HG03135 (cell line): ENCODE data around the gene CASZ1.

Source experiments
- ATAC-seq: cut with Tn5 transposase; IDR thresholded peaks from one replicate; pipeline ENCODE4 v1.9.1; 2021; ENCODE audit warnings: mild to moderate bottlenecking, moderate library complexity; ENCODE audit not compliant: unreplicated experiment

Gene CASZ1

GRCh38 chr1:10677491-10678391 is 118.7 kb downstream of the CASZ1 start:
- no peak for ATAC-seq

DNA sequence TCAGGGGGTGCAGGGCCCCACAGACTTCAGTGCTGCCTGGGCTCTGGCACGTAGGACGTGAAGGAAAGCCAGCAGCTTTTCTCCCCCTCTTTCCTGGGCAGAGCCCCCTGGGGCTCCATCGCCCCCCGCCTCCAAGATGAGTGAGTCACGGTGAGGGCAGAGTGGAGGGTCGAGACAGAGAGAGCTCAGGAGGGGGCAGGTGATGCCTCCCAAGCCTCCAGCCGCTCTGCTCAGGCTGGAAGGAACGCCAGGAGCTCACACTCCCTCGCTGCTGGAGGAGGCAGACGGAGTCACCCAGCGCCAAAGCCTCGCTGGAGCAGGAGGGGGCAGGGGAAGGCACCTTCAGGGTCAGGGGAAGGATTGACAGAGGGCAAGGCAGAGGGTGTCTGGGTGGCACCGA is 119.5 kb downstream of the CASZ1 start:
- ATAC-seq, result no peak

- ATAC-seq, result no peak
These were observed 120.6 kb downstream of the CASZ1 start for GRCh38 chr1:10675813-10676212.

GRCh38 chr1:10674700-10675609 is 121.5 kb downstream of the CASZ1 start:
- ATAC-seq, result no peak

GRCh38 chr1:10674222-10674621 is 122.2 kb downstream of the CASZ1 start:
- ATAC-seq, result no peak

- ATAC-seq, result no peak
These were observed 123.2 kb downstream of the CASZ1 start for GRCh38 chr1:10673109-10673711.

DNA sequence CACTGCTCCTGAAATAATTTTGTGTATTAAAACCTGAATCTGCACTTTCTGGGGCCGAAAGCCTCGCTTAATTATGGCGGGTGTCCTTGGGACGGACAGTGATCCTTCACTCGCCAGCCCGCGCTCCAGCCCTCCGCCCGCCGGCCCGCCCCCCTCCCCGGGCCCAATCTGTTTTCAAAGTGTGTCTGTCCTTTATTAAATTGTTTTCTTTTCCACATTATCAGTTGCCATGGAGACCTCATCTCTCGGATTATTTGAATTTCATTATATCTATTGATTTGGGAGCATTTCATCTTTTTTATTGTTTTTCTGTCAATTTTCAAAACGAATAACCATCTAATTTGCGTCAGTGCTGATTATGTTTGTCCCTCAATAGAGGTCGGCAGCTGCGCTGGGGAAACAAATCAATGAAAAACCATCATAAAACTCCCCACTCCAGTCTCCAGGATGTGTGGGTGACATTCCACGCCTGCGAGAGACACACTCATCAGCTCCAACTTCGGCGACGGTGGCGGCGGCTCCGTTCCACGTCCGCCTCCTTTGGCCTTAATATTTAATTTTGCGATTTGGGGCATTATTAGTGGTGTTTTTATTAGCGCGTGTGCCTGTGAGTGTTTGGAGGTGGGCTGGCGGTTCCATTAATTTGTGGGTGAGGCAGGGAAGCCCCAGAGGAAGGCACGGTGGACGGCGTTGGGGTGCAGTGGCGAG is 123.9 kb downstream of the CASZ1 start:
- ATAC-seq, result no peak

DNA sequence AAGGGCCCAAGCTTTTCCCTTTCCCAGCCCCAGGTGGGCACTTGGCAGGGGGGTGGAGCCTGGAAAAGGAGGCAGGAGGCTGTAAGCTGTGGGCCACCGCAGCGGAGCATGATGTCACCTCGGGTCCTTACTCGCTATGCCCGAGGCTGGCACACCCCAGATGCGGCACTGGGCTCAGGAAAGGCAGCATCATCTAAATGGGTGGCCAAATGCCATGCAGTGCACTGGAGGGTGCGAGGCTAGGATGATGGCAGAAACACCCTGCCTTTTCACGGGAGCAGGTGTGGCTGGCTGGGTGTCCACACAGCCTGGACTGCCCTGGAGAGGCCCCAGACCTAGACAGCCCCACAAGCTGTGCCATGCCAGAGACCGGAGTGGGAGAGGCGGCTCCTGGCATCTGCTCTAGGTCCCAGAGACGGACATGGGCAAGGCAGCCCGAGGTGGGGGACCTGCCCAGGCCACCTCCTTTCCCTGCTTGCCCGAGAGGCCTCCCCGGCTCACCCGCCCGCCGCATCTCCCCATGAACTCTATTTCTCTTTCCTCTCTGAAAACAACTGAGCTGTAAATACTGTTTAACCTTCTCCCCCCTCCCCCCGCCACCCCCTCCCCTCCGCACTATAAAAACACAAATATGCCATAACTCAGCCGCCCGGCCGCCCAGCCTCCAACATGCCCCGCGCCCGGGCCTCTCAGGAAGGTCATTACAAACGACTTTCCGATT is 124.7 kb downstream of the CASZ1 start:
- no peak for ATAC-seq

- ATAC-seq, result no peak
These were observed 125.4 kb downstream of the CASZ1 start for GRCh38 chr1:10671090-10671489.

- ATAC-seq, result no peak
These were observed 126.3 kb downstream of the CASZ1 start for GRCh38 chr1:10670190-10670589.

DNA sequence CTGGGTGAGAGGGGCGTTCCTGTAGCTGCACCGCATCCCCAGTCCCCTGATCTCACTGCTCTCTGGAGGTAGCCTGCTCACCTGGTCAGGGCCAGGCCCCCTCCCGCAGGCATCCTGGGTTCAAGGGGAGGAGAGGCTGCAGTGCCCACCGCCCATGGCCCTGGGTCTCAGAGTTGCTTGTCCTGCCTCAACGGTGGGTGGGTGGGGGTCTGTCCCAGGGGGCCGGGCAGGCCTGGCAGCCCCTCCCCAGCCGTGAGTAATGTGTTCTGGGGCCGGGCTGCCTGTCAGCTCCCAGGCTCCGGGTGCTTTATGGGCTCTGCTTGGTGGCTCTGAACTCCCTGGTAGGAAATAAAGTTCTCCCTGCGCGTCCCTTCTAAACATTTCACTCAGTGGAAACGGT is 126.9 kb downstream of the CASZ1 start:
- ATAC-seq, result no peak

GRCh38 chr1:10667861-10668761 is 128.3 kb downstream of the CASZ1 start:
- no peak for ATAC-seq

DNA sequence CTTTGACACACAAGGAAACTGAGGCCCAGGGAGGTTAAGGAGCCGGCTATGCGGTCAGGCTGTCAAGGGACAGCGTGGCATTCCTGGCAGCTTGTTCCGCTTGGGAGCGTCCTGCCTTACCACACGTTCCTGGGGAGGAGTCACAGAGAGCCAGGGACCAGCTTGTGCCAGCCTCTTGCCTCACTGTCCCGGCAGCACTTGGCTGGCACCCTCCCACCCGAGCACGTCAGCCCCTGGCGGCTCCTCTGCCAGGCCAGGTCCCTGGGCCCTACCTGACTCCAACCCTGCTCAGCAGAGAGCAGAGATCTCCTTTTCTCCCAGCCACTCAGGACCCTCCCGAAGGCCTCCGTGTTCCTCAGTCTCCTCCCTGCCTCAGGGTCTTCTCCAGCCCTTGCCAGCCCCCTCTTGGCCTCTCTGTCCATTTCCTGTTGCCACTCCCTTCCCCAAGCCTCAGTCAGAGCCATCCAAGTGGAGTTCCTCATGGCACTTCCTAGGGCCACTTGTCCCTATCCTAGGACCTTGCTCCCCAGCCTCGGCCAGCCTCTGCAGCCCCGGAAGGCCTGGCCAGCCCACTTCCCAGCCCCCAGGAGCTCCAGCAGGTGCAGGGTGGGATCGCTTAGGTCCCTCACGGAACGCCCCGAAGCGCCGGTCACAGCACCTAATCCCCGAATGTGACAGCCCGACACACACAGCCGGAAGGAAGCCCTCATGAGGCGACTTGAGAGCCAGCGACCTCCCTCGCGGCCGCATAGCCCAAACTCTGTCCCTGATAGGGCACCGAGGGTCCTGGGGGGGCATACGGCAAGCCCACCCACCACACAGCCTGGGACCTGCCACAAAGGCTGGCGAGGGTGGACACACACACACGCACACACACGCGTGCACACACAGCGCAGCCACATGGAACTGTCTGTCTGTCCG is 130.3 kb downstream of the CASZ1 start:
- no peak for ATAC-seq

- no peak for ATAC-seq
These were observed 131.2 kb downstream of the CASZ1 start for GRCh38 chr1:10665226-10665625.

DNA sequence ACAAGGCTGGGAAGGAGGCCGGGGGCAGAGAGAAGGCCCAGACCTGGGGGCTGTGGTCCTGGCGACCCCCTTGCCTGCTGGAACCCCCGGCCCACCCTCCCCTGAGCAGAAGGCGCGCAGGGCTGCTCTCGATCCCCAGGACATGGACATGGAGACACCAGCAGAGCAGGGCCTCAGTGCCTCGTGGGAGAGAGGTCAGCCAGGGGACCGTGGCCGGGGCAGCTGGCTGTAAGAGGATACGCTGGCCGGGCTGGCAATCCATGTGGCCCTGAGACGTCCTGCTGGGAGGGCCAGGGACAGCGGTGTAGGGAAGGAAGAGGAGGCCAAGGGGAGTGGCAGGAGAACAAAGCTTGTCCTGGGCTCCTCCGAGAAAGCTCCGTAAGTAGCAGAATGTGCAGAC is 132.2 kb downstream of the CASZ1 start:
- no peak for ATAC-seq

DNA sequence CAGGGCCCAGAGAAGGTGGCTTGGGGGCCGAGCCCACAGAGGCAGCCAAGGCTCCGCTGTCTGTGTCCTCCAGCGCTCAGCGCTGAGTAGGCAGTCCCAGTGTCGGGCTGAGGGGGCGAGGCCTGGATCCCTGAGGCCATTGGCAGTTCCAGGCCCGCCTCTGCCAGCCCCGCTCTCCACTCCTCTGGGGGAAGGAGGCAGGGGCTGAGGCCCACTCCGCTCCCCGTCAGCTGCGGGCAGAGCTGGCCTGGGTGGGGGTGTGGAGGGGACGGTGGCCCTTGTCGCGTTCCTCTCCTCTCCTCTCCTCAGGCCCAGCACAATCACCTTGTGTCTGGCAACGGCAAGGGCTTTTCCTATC is 132.8 kb downstream of the CASZ1 start:
- no peak for ATAC-seq

DNA sequence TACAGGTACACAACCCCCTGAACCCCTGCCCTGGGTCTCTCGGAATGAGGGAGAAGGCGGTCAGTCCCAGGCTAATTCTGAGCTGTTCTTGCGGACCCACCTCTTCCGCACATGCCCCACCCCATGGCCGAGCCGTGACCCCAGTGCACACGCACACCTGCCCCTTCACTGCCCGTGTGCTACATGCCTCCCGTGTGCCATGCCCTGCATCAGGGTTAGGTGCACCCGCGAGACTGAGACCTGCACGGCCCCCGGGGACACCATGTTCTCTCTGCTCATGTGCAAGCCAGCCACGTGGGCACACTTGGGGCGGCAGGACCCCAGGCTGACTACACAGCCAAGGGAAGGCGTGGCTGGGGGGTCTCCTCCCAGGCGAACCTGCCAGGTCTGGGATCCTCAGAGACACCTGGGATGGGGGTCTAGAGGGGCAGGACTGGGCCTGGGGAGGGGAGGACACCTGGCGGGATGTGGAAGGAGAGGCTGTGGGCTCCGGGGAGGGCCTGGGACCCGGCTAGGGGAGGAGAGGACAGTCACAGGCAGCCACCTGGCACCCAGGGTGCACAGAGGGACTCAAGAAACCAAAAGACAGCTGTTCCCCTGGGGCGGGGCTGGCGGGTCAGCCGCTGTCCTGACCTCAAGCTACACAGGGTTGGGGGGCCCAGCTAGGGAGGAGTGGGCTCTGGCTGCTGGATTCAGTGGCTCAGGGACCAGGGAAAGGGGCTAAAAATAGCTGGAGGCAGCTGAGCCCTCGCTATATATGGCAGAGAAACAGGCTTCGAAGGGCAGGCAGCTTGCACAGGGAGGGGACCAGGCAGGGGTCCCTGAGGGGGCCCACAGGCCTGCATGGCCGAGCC is 133.4 kb downstream of the CASZ1 start:
- ATAC-seq, result no peak
